HL-60 (cell line): ENCODE results near the gene GSTO2.
A peak's percentile ranks its signal among the peaks of the same experiment; 100 is the strongest.

Source experiments
- DNase-seq, 2 experiments: peaks; one replicate each; pipeline ENCODE4 v3.0.0-alpha.2; 2010 to 2020; ENCODE audit warnings: low read depth in 1 of 2, low spot score in 1 of 2
- H3K27ac ChIP-seq: fragments of 250-450 bp; sonication (Bioruptor Pico); replicated peaks from 2 replicates; pipeline ENCODE4 v1.5.1; 2020; ENCODE audit warnings: mild to moderate bottlenecking, moderate library complexity
- H3K27me3 ChIP-seq: fragments of 250-450 bp; sonication (Bioruptor Pico); 2 replicates; pipeline ENCODE4 v1.5.1; 2021; ENCODE audit warnings: mild to moderate bottlenecking, moderate library complexity; ENCODE audit not compliant: insufficient read depth, poor library complexity, severe bottlenecking
- H3K4me3 ChIP-seq: replicated peaks from 2 replicates; pipeline ENCODE4 v1.5.1; 2011; ENCODE audit warnings: mild to moderate bottlenecking, control low read depth, low read length; ENCODE audit not compliant: insufficient read depth
- GABPA ChIP-seq: IDR thresholded peaks from 2 replicates; pipeline ENCODE4 v1.6.1; 2012; ENCODE audit warnings: low read depth
- POLR2AphosphoS5 ChIP-seq: IDR thresholded peaks from 2 replicates; pipeline ENCODE4 v1.6.1; 2012; ENCODE audit warnings: low read depth
- SPI1 ChIP-seq: IDR thresholded peaks from 2 replicates; pipeline ENCODE4 v1.6.1; 2012; ENCODE audit warnings: low read depth, mild to moderate bottlenecking, borderline replicate concordance
- TF ChIP-seq, protein P1 (sequence below): IDR thresholded peaks from one replicate; pipeline ENCODE4 v1.5.1; 2011; ENCODE audit warnings: low read length, control low read depth, inconsistent platforms; ENCODE audit not compliant: insufficient read depth
- TF ChIP-seq, protein P2 (sequence below): IDR thresholded peaks from 2 replicates; pipeline ENCODE4 v1.6.1; 2012; ENCODE audit warnings: low read depth; ENCODE audit not compliant: insufficient replicate concordance

GSTO2 gene

GRCh38 chr10:104331208-104331838, 62.3 kb downstream of the GSTO2 start:
- Histone ChIP-seq H3K27ac (peak overlapping the region; percentile 12), H3K4me3 (no peak overlapping the region), H3K27me3 (no peaks in the 10 kb centered on the region)
- no peak for DNase-seq
- TF ChIP-seq, protein P1, sequence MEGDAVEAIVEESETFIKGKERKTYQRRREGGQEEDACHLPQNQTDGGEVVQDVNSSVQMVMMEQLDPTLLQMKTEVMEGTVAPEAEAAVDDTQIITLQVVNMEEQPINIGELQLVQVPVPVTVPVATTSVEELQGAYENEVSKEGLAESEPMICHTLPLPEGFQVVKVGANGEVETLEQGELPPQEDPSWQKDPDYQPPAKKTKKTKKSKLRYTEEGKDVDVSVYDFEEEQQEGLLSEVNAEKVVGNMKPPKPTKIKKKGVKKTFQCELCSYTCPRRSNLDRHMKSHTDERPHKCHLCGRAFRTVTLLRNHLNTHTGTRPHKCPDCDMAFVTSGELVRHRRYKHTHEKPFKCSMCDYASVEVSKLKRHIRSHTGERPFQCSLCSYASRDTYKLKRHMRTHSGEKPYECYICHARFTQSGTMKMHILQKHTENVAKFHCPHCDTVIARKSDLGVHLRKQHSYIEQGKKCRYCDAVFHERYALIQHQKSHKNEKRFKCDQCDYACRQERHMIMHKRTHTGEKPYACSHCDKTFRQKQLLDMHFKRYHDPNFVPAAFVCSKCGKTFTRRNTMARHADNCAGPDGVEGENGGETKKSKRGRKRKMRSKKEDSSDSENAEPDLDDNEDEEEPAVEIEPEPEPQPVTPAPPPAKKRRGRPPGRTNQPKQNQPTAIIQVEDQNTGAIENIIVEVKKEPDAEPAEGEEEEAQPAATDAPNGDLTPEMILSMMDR, result no peak
- TF ChIP-seq GABPA, result no peak

DNA sequence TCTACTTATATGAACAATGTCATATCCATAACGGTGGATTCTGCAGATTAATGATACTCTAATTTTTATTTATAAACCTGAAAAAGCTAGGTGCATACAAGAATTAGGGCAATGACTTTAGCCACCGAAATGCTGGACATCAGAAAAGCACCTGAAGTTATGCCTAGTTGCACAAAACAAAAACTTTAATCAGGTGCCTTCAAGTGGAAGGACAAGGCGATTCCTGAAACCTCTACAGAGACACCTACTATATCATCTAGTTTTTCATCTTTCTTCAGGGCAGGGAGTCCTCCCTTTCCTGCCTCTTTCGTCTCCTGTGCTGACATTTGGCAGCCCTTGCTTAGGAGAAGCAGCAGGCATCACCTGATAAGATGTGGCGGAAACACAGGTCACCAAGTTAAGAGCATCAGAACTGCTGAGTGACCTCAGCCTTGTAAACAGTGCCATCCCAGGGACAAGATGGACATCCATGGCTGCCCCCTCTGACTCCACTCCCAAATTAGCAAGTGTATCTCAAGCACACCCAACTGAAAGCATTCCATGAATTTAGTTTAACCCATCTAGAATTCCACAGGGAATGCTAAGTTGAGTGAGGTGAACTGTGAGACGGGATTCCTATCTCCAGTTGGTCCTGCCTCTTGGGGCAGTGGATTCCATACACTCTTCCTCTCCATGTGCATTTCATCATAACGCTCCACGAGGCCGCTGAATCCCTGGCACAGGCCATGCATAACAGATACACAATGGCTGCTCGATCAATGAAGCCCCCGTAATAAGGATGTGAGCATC, 63.5 kb downstream of the GSTO2 start:
- Histone ChIP-seq H3K27me3 (no peaks in the 10 kb centered on the region), H3K4me3 (no peak overlapping the region), H3K27ac (no peak overlapping the region)
- TF ChIP-seq POLR2AphosphoS5 (no peak), GABPA (no peak), SPI1 (no peak)
- TF ChIP-seq, protein P1, result no peak
- TF ChIP-seq, protein P2, sequence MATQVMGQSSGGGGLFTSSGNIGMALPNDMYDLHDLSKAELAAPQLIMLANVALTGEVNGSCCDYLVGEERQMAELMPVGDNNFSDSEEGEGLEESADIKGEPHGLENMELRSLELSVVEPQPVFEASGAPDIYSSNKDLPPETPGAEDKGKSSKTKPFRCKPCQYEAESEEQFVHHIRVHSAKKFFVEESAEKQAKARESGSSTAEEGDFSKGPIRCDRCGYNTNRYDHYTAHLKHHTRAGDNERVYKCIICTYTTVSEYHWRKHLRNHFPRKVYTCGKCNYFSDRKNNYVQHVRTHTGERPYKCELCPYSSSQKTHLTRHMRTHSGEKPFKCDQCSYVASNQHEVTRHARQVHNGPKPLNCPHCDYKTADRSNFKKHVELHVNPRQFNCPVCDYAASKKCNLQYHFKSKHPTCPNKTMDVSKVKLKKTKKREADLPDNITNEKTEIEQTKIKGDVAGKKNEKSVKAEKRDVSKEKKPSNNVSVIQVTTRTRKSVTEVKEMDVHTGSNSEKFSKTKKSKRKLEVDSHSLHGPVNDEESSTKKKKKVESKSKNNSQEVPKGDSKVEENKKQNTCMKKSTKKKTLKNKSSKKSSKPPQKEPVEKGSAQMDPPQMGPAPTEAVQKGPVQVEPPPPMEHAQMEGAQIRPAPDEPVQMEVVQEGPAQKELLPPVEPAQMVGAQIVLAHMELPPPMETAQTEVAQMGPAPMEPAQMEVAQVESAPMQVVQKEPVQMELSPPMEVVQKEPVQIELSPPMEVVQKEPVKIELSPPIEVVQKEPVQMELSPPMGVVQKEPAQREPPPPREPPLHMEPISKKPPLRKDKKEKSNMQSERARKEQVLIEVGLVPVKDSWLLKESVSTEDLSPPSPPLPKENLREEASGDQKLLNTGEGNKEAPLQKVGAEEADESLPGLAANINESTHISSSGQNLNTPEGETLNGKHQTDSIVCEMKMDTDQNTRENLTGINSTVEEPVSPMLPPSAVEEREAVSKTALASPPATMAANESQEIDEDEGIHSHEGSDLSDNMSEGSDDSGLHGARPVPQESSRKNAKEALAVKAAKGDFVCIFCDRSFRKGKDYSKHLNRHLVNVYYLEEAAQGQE, result no peak
- DNase-seq, result no peak

DNA sequence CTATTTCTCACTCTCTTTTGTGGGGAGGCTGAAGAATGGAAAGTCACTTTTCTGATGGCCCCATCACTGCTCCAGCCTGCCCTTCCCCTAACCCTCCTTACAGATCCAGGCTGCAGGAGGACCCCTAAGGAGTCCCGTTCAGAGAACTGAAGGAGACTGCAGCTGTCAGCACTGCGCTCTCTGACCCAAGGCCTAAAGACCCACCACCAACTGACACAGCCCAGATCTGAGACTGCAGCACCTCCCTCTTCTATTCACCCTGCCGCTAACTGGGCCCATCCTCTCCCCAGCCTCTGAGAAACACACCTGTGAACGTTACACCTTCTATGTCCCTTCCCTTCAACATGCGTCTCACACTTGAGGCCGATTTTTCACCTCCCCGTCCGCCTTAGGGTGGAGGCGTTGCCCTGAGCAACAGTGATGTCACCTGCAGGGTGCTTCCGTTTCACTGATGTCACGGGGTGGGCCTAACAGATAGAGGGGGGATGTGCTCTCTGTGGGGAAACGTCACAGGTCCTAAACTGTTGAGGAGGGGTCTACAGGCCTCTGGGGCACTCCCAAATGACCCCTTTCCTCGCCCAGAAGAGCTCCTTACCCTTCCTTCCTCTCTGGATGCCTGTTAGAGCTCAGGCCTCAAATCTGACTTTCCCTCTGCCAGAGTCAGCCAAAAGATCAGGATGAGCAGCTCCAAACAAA, 64.2 kb downstream of the GSTO2 start:
- H3K4me3 ChIP-seq, result no peak overlapping the region
- H3K27ac ChIP-seq, result no peak overlapping the region
- TF ChIP-seq, protein P1, result no peak
- TF ChIP-seq SPI1, result no peak
- no peak for TF ChIP-seq GABPA
- TF ChIP-seq POLR2AphosphoS5, result no peak
- TF ChIP-seq, protein P2, result no peak
- no peak for DNase-seq
- H3K27me3 ChIP-seq, result no peaks in the 10 kb centered on the region
